ENCODE data around the gene ID1. TPM values are rescaled to one million over a fixed set of nuclear protein-coding genes. Genes with fewer than 3 reads are reported as not detected.
"Not testable (repeated sequence)": the region's sequence is repeated elsewhere in the genome, so short reads cannot be mapped to it uniquely, and the experiment has no call there.

Gene ID1
- total RNA-seq, 1 donor from 2014 or later, result 163 TPM

GRCh38 chr20:31572701-31573554 lies 32.2 kb upstream of the ID1 start:
- intact Hi-C loops (cut with DNase I), result loop anchor here (1.0 to 5.0 kb wide), 4 partner anchors 14 to 149 kb away; partner anchors contain the start of gene BCL2L1

GRCh38 chr20:31573555-31574321 lies 31.4 kb upstream of the ID1 start:
- intact Hi-C loops (cut with DNase I), result loop anchor here (1.0 to 5.0 kb wide), 4 partner anchors 14 to 149 kb away; partner anchors contain the start of gene BCL2L1
- DNase-seq (ENCODE audit: low spot score), result no peak

More at GRCh38 chr20:31572701-31573554, 32.2 kb upstream of the ID1 start:
- DNase-seq (ENCODE audit: low spot score), result peak; percentile 97

- intact Hi-C loops (cut with DNase I), result loop anchor here (5.0 kb wide), 1 partner anchor 147 kb away; the partner anchor contains the start of gene BCL2L1
- DNase-seq (ENCODE audit: low spot score), result not testable (repeated sequence)
Measured at GRCh38 chr20:31574986-31575385, 30.1 kb upstream of the ID1 start.

GRCh38 chr20:31576751-31577150 lies 28.3 kb upstream of the ID1 start:
- intact Hi-C loops (cut with DNase I), result no loop called here
- no peak for DNase-seq (ENCODE audit: low spot score)

GRCh38 chr20:31577194-31577593 lies 27.9 kb upstream of the ID1 start:
- intact Hi-C loops (cut with DNase I), result no loop called here
- no peak for DNase-seq (ENCODE audit: low spot score)

GRCh38 chr20:31578448-31579138 lies 26.5 kb upstream of the ID1 start:
- intact Hi-C loops (cut with DNase I), result no loop called here
- no peak for DNase-seq (ENCODE audit: low spot score)

- intact Hi-C loops (cut with DNase I), result no loop called here
- DNase-seq (ENCODE audit: low spot score), result no peak
Measured at GRCh38 chr20:31579245-31579644, 25.8 kb upstream of the ID1 start.

GRCh38 chr20:31579941-31580651 lies 25.0 kb upstream of the ID1 start:
- intact Hi-C loops (cut with DNase I); DNase-seq (ENCODE audit: low spot score): not testable (repeated sequence)

- DNase-seq (ENCODE audit: low spot score), result no peak
- intact Hi-C loops (cut with DNase I), result no loop called here
Measured at GRCh38 chr20:31580706-31581105, 24.4 kb upstream of the ID1 start.

- DNase-seq (ENCODE audit: low spot score), result no peak
- intact Hi-C loops (cut with DNase I), result no loop called here
Measured at GRCh38 chr20:31581391-31581790, 23.7 kb upstream of the ID1 start.

- DNase-seq (ENCODE audit: low spot score), result peak; percentile 88
- intact Hi-C loops (cut with DNase I), result loop anchor here (1.0 kb wide), 1 partner anchor 14 kb away; no protein-coding TSS in a partner anchor
Measured at GRCh38 chr20:31587545-31588389, 17.3 kb upstream of the ID1 start.

GRCh38 chr20:31590717-31591225 lies 14.3 kb upstream of the ID1 start:
- intact Hi-C loops (cut with DNase I), result no loop called here
- DNase-seq (ENCODE audit: low spot score), result no peak

GRCh38 chr20:31593221-31594001 lies 11.7 kb upstream of the ID1 start:
- DNase-seq (ENCODE audit: low spot score), result no peak
- intact Hi-C loops (cut with DNase I), result loop anchor here (2.0 kb wide), 1 partner anchor 21 kb away; no protein-coding TSS in a partner anchor

- DNase-seq (ENCODE audit: low spot score), result no peak
- intact Hi-C loops (cut with DNase I), result loop anchor here (2.0 kb wide), 1 partner anchor 21 kb away; no protein-coding TSS in a partner anchor
Measured at GRCh38 chr20:31594002-31594557, 11.0 kb upstream of the ID1 start.

GRCh38 chr20:31594558-31595379 lies 10.3 kb upstream of the ID1 start:
- peak; percentile 90 for DNase-seq (ENCODE audit: low spot score)
- intact Hi-C loops (cut with DNase I), result loop anchor here (2.0 kb wide), 1 partner anchor 22 kb away; no protein-coding TSS in a partner anchor

- intact Hi-C loops (cut with DNase I), result loop anchor here (2.0 kb wide), 1 partner anchor 23 kb away; no protein-coding TSS in a partner anchor
- no peak for DNase-seq (ENCODE audit: low spot score)
Measured at GRCh38 chr20:31595380-31595653, 9.8 kb upstream of the ID1 start.

Data from cardiac septum (tissue), 1 donor.